NCI-H524 treated with DMSO at 0.1 percent for 48 hours (cell line): ENCODE data around the gene PROS1.

ENCODE experiments used
- DNase-seq: peaks from one replicate; lab custom pipeline; 2025; lab: John Stamatoyannopoulos, UW

Gene PROS1

DNA sequence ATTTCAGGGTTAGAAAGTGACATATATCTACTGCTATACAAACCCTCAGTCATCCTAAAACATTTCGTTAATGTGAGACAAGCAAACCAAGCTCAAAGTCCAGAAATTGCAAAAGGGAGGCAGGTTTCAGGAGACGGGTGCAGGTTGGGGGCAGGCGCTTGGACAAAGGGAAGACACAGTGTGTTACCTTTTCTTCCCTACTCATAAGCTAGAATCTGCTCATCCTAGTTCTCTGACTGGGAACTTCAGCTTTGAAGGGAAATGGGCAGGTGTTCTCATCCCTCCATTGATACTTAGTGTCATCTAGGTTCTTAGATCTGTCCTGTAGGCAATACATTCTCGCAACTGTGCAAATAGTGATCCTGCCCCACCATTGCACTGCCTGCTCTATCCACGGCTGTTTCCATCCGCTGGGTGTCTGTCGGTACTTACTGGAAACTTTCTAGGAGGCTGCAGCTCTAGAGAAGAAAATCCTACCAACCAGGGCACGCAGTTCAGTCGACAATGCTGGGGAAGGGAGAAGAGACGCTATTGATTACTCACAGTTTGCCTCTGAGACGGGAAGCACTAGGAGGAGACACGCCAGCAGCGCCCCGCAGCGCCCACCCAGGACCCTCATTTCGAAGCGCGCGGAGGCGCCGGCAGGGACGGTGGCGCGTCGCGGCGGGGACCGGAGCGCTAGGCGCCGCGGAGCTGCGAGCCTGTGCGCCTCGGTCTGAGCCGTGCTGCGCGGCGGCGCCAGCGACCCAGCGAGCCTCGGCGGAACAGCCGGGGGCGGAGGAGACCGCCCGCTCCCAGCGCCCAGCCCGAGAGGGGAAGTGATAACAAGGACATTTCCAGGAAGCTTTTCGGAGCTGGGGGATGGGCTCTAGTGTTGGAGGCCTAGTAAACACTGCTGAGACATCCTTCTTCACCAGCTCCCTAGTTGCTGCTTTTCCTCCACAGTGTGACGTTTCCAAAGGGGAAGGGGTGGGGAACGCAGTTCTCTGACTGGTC lies at the start of gene PROS1:
PROS1 (minus strand) TSS at position 766 of the 996 bp plus-strand sequence; CDS start at position 619, 147 bp downstream.
- DNase-seq = peak; percentile 67

DNA sequence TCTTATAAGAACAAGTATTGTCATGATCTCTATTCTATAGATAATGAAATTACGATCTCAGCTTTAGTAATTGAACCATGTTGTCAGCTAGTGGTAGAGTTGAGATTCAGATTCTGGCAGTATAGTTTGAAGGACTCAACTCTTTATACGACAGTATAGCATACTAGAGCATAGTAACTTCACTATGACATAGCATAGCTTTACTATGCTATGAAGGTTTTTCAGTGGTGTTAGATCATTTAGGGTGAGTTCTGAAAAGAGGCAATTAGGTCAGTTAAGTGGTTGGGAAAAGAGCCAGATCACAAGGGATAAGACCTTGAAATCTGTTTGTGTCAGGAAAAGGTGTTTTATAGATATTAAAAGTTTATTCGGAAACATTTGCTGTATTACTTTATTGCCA lies 46.6 kb upstream of the PROS1 start:
- no peak for DNase-seq

DNA sequence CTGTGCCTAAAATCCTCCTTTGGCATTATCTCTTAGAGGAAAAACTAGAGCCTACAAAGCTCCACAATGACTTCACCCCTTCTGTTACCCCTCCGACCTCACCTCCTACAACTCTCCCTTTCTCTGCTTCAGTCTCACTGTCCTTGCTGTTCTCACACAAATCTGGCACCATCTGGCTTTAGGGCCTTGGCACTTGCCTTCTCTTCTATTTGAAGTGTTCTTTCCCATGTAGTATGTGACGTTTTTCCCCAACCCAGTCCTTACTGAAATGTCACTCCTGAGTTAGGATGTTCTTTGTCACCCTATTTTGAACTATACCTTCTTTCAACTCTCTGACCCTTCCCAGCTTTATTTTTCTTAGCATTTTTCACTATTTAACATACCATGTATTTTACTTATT lies 46.0 kb upstream of the PROS1 start:
- no peak for DNase-seq

DNA sequence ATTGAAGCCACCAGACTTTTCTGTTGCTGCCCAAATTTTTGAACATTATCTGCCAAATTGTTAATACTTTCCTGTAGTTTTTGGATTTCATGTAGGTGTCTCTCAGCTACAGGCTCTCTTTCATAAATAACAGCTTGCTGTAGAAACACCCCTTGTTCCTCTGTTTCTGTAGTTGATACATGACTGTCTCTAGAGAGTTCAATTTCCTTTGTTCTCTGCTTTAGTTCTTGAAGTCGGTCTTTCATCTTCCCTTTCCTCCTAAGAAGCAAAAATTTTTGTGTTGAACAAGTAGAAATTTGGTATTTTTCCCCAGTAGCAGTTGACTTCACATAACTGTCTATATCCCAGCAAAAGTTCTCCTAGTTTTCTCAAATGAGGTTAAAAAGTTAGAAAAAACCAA lies 41.3 kb upstream of the PROS1 start:
- no peak for DNase-seq

DNA sequence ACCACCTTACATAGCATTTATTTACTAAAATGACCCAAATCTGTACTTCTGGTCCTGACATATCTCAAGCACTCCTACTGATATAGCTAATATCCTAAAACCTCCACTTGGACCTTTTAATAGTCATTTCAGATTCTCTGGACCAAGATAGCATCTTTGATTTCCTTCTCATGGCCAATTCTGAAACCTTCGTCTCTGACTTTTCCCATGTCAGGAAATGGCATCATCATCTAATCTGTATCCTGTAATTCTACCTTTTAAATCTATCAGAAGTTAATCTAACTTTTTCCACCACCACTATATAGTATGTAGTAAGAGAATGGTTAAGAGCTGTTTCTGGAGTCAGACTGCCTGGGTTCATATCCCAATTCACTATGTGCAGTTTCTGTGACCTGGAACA lies 38.5 kb upstream of the PROS1 start:
- no peak for DNase-seq

DNA sequence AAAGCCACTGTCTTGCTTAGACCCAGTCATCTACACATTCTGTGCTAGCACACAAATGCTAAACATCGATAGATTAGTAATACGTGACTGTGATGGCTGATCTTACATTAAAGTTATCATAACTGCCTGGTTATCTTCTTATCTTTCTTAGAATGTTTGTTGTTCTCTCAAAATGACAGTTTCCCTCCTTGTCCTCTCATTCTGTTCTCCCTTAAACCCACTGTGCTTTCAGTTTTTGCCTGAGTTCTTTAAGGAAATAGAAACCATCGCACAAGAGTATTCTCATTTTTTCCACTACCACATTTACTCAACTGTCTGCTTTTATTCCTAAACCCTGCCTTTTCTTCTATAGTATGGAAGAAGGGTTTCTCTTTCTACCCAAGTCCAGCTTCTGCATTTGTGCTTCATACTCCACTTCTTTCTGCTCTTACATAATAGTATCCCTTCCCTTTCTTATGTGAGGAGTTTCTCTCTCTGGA lies 37.6 kb upstream of the PROS1 start:
- DNase-seq = no peak

DNA sequence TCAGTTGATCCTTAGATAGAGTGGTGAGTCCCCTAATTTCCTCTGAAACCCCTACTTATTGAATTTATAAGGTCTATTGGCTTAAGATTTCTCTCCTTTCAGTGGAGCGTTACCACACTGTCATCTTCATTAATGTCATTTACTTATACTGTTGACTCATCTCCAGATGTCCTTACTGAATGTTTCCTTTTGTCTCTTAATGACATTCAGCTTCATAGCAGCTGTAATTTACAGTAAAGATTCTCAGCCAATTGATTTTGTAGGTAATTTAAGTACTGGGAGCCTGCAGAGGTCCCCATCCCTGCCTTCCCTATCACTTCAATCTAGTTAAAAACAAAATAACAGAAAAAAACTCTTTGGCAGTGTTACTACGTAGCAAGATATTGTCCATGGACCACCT lies 35.9 kb upstream of the PROS1 start:
- DNase-seq = no peak

DNA sequence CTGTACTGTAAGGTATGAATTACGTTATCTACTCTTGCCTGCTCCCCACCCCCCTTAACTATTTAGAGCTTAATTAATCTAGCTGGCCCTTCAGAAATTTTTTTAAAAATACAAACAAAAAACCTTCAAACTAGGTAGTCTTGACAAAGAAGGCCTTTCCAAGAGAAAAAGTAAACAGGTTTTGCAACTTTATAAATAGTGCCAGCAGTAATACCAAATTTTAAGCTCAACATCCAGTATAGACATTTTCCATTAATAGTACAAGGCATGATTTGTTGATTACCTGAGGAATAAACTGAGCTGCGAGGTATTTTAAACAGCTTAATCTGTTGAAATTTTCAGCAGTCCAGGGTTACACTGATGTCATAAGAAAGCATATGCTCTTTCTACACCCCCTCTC lies 34.6 kb upstream of the PROS1 start:
- no peak for DNase-seq

DNA sequence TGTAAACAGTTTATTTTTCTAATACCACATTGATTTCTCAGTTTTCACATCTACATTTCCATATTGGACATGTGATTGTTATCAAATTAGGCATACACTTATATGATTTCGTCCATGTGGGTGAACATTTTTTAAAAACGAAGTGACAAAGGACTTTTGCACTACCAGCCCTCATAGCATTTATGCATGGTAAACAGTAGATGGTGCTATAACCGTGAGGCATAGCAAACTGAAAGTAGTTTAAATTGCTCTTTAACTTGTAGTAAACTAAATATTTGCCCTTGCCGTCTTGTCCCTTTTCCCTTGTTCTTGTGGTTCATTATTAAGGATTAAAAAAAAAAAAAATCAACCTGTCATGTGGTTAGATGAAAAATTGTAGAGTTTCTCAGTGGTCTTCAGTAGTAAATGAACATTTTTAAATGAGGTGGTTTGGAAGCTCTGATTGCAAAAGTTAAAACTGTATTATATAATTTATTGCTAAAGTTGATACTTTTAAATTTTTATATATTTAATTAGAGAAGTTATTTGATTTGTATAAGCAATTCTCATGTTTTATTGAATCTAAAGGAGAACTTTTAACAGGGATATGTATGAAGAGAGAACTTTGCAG lies 30.7 kb upstream of the PROS1 start:
- DNase-seq = no peak

DNA sequence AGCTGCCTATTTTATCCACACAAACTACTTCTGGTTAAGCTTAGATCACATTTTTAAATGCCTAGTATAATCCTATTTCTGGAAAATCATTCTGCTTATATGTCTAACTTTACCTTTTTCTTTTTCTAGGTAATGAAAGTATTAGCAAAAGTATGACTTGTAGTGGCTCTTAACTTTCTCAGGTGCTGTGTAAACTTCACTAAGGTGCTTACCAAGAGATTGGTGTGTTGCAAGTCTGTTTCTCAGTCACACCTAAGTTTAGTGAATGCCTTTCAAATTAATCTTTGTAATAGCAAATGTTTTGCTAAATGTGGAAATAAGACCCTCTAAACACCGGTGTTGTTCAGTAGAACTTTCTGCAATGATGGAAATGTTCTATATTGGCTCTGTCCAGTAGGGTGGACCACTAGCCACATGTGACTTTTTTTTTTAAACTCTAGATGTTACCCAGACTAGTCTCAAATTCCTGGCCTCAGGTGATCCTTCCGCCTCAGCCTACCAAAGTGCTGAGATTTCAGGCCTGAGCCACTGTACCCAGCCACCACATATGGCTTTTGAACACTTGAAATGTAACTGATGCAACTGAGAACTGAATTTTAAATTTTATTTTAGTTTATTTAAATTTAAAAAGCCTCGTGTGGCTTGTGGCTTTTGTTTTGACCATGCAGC lies 28.3 kb upstream of the PROS1 start:
- no peak for DNase-seq

DNA sequence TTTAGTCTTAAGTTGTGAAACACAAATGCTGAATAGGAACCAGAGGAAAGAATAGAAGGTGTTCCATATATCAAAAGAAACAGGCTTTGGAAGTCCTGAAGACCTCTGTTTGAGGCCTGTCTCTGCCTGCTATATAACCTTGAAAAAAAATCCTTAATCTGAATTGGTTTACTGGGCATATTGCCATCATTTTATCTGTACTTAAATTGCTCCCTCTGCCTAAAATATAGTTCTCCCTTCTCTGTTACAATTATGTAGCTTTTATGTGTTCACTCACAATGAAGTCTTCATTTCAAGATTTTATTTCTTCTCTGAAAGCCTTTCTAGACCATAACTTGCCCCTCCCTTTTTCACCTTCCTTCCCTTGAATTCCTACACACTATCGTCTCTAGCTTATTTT lies 27.5 kb upstream of the PROS1 start:
- no peak for DNase-seq

DNA sequence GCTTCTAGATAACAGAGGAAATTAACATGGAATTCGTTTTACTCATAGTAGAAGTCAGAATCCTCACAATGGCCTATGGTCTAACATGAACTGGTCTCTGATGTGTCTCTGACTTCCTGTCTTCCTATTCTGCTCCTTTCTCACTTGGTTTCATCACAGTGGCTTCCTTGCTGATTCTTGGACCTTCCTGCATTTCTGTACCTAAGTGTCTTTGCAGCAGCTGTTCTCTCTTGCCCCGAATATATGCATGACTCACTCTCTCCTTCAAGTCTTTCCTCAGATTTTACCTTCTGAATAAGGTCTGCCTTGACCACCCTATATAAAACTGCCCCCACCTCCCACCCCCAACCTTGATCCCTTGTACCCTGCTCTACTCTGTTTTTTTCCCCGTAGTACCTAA lies 20.4 kb upstream of the PROS1 start:
- no peak for DNase-seq

DNA sequence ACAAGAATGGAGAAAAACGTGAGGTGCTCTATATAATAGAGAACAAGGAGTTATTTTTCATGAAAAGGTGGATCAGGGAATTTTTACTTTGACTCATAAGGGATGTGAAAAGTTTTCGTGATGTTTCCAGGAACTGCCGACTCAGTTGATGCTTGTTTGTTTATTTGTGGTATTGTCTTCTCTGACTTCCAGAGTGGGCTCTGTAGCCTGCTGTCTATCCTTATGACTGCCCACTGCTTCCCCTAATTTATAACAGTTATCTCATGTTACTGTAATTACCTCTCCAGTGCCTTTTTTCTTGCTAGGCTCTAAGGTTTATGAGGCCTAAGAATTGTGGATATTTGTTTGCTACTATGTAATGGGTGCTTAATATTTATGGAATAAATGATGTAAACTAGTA lies 18.5 kb upstream of the PROS1 start:
- DNase-seq = no peak

DNA sequence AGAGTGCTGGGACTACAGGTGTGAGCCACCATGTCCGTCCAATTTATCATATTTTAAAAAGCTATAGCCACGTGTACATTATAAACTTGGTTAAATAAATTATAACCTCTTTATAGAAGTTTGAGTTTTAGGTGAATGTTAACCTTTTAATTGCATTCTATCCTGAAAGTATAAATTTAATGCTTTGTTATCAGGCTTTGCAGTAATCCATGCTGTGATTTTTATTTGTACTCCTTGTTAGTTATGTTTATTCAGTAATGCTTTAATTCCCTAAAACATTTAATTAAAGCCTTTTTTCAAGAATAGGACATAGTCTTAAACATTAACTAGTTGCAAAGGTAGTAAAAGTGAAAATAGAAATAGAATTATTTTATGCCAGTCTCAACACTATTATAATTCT lies 17.9 kb upstream of the PROS1 start:
- no peak for DNase-seq

DNA sequence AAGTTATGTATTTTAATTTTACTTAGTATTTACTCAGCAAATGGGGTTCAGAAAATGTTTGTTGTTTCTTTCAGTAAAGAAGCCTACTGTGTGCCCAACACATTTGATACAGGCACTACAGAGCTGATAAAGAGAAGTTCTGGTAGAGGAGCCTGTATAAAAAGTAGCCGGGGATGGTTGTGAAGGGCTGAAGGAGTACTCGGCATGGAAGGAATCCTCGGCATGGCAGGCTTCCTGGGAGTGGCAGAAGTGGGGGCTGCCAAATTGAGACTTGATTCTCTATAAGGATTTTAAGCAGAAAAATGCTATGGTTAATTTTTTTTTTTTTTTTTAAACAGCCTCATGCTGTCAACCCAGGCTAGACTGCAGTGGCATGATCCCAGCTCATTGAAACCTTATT lies 15.5 kb upstream of the PROS1 start:
- no peak for DNase-seq

DNA sequence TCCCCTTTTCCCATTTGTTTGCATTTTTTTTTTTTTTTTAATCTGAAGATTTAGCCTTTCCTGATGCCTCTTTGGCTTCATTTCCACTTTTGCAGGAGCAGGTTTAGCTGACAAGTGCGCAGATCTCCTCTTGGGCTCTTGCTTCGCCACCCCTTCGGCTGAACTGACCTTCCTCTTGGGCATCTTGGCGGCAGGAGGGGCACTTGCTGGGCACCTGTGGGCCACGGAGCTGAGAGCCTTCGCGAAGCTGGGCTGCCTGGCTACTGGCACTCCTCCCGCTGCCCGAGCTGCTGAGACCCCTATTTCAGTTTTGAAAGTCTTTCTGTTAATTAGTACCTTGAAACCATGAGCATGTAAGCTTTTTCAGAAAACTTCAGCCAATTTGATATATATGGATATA lies 15.1 kb upstream of the PROS1 start:
- no peak for DNase-seq

DNA sequence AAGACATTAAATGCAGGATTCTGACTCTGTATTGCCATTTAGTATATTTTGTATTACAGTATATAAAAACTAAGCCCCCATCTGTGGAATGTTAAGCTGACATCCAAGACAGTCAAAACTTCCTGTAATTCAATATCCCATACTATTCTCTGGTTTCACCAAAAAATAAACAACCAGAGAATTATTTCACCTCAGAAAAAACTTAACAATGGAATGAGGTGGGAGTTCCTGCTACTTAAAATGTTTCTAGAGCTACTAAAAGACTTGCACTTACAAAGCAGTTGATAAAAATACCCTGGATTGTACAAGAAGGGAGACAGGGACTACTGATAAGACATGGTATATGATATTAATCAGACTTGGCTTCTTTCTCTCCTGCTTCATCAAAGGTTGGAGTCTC lies 14.6 kb upstream of the PROS1 start:
- DNase-seq = no peak

DNA sequence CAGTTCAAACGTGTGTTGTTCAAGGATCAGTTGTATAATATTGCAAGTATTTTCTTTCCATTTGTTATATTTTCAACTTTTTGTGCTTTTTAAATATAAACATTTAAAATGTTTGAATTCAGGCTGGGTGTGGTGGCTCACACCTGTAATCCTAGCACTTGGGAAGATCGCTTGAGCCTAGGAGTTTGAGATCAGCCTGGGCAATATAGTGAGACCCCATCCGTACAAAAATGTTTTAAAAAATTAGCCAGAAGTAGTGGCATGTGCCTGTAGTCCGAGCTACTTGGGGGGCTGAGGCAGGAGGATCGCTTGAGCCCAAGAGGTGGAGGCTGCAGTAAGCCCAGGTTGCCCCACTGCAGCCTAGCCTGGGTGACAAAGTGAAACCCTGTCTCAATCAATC lies 10.9 kb upstream of the PROS1 start:
- no peak for DNase-seq

DNA sequence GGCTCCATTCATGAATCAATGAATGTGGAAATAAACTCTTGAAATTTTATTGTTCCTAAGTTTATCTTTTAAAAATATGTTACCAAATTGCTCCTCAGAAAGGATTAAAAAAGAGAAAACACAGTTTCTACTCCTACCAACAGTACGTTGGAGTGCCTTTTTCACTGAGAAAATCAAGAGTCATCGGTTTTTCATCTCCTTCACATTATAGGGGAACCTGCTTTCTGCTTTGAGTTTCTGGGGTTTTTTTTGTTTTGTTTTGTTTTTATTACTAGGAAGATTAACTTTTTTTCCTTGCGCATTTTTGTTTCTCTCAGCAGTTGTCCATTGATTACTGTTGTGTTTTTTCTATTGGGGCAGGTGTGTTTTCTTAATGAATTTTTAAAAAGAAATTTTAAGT lies 9.7 kb upstream of the PROS1 start:
- DNase-seq = no peak

DNA sequence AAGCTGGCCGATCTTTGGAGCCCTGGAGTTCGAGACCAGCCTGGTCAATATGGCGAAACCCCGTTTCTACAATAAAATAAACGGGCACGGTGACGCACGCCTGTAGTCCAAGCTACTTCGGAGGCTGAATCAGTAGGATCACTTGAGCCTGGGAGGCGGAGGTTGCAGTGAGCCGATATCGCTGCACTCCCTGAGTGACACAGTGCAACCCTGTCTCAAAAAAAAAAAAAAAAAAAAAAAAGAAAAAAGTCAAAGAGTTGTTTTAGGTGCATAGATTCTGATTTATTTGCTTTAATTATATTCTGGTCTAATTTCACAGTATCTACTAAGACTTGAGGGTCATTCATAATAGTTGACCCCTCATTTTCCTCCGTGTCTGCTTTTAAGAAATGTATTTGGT lies 8.0 kb upstream of the PROS1 start:
- DNase-seq = no peak

DNA sequence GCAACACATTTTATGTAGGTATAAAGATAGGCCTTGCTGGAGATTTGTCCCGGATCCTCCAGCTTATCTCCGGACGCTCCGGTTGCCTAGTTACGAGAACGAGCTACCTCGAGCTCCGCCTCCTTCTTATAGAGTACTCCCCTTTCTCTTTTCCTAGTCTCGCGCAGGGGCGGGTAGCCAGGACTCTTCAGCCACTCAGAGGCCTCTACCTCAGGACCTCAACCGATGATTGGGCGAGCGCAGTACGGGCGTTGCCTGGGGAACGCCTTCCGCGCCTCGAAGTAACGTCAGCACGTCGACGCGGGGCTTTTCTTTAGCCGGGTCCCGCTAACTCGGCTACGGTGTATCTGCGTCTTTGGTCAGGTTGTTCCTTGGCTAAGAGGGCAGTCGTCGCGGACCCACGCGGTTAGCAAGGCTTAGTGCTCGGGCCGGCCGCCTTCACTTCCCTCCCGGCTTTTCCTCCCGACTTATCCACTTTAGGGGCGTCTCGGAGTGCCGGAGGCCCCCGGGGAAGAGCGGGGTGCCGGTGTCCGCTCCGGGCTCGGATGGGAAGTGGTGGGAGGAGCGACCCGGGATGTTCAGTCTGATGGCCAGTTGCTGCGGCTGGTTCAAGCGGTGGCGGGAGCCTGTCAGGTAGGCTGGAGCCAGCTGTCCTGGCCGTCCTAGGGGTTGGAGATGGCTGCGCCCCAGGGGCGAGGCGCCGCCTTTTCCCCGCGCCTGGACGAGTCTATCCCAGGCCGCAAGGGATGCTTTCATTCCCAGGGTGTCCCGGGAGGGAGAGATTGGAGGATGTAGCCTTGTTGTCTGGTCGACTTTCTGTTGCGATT lies 6.4 kb upstream of the PROS1 start, which contains the start of gene ARL13B:
ARL13B (plus strand) TSS at position 306 of the 827 bp plus-strand sequence; CDS start at position 575, 269 bp downstream.
- DNase-seq = peak; percentile 99

DNA sequence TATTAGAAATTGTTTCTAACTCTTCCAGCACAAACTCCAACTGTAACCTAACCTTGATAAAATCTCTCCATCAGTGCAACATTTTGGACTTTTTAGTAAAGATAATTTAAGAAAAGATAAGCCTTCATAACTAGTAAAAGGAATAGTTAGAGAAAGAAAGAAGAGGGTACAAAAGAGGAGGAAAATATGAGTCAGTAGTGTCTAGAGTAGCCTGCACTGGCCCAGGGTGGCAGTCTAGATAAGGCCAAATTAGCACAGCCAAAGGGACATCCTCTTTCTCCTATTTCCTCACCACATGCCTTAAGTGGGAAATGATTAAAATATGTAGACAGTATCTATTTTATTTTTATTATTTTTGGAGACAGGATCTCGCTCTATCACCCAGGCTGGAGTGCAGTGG lies 3.7 kb downstream of the PROS1 start:
- no peak for DNase-seq
